Activated naive CD8-positive, alpha-beta T cell (primary cell): ENCODE results near the gene MCUR1.
"Not testable (repeated sequence)": the region's sequence is repeated elsewhere in the genome, so short reads cannot be mapped to it uniquely, and the experiment has no call there.

Source experiments
- H3K27ac Mint-ChIP-seq: one replicate; pipeline ENCODE4 v1.8.0; 2021; ENCODE audit warnings: mixed read lengths
- H3K27me3 Mint-ChIP-seq: one replicate; pipeline ENCODE4 v1.8.0; 2021; ENCODE audit warnings: mixed read lengths
- H3K36me3 Mint-ChIP-seq: one replicate; pipeline ENCODE4 v1.8.0; 2021; ENCODE audit warnings: mixed read lengths
- H3K4me1 Mint-ChIP-seq: one replicate; pipeline ENCODE4 v1.8.0; 2021; ENCODE audit warnings: low read depth, mixed read lengths
- H3K4me3 Mint-ChIP-seq: one replicate; pipeline ENCODE4 v1.8.0; 2021; ENCODE audit warnings: mild to moderate bottlenecking, mixed read lengths
- H3K9me3 Mint-ChIP-seq: one replicate; pipeline ENCODE4 v1.8.0; 2021; ENCODE audit warnings: low read depth, mixed read lengths

MCUR1 gene

GRCh38 chr6:13811627-13812358 is 2.6 kb downstream of the MCUR1 start:
- Mint-ChIP-seq H3K36me3 (no peaks in the 10 kb centered on the region), H3K4me1 (peaks cover 31% of the 10 kb centered on the region), H3K27me3 (no peaks in the 10 kb centered on the region), H3K27ac (peak overlapping the region; percentile 19), H3K9me3 (no peaks in the 10 kb centered on the region), H3K4me3 (peak overlapping the region; percentile 92)

- Mint-ChIP-seq H3K36me3 (no peaks in the 10 kb centered on the region), H3K9me3 (no peaks in the 10 kb centered on the region), H3K27ac (peak overlapping the region; percentile 16), H3K4me1 (peaks cover 31% of the 10 kb centered on the region), H3K27me3 (no peaks in the 10 kb centered on the region), H3K4me3 (no peak overlapping the region)
Observed at GRCh38 chr6:13810688-13811446, 3.5 kb downstream of the MCUR1 start.

- Mint-ChIP-seq H3K27me3 (no peaks in the 10 kb centered on the region), H3K36me3 (no peaks in the 10 kb centered on the region), H3K27ac (no peak overlapping the region), H3K4me3 (no peak overlapping the region), H3K4me1 (peaks cover 26% of the 10 kb centered on the region), H3K9me3 (no peaks in the 10 kb centered on the region)
Observed at GRCh38 chr6:13808801-13809200, 5.6 kb downstream of the MCUR1 start.

- Mint-ChIP-seq H3K36me3 (no peaks in the 10 kb centered on the region), H3K4me3 (no peak overlapping the region), H3K27ac (no peak overlapping the region), H3K9me3 (no peaks in the 10 kb centered on the region), H3K4me1 (peaks cover 19% of the 10 kb centered on the region), H3K27me3 (no peaks in the 10 kb centered on the region)
Observed at GRCh38 chr6:13807696-13808095, 6.7 kb downstream of the MCUR1 start.

- Mint-ChIP-seq H3K36me3 (peaks cover 2% of the 10 kb centered on the region), H3K27me3 (no peaks in the 10 kb centered on the region), H3K27ac (no peak overlapping the region), H3K4me1 (no peaks in the 10 kb centered on the region), H3K4me3 (no peak overlapping the region), H3K9me3 (no peaks in the 10 kb centered on the region)
Observed at GRCh38 chr6:13803581-13803980, 10.8 kb downstream of the MCUR1 start.

GRCh38 chr6:13800615-13801014 is 13.7 kb downstream of the MCUR1 start:
- H3K27me3 Mint-ChIP-seq: no peaks in the 10 kb centered on the region
- H3K9me3 Mint-ChIP-seq: no peaks in the 10 kb centered on the region
- no peak overlapping the region for H3K4me3 Mint-ChIP-seq
- peaks cover 2% of the 10 kb centered on the region for H3K36me3 Mint-ChIP-seq
- H3K4me1 Mint-ChIP-seq: no peaks in the 10 kb centered on the region
- H3K27ac Mint-ChIP-seq: no peak overlapping the region

- H3K36me3 Mint-ChIP-seq: peaks cover 4% of the 10 kb centered on the region
- no peak overlapping the region for H3K27ac Mint-ChIP-seq
Observed at GRCh38 chr6:13796781-13797180, 17.6 kb downstream of the MCUR1 start.

GRCh38 chr6:13795041-13795750 is 19.2 kb downstream of the MCUR1 start:
- no peak overlapping the region for H3K27ac Mint-ChIP-seq
- peaks cover 7% of the 10 kb centered on the region for H3K4me1 Mint-ChIP-seq
- H3K4me3 Mint-ChIP-seq: no peak overlapping the region

More at GRCh38 chr6:13796781-13797180, 17.6 kb downstream of the MCUR1 start:
- Mint-ChIP-seq H3K4me3 (no peak overlapping the region), H3K9me3 (no peaks in the 10 kb centered on the region), H3K4me1 (peaks cover 7% of the 10 kb centered on the region), H3K27me3 (no peaks in the 10 kb centered on the region)

GRCh38 chr6:13794184-13794583 is 20.2 kb downstream of the MCUR1 start:
- no peaks in the 10 kb centered on the region for H3K9me3 Mint-ChIP-seq
- no peak overlapping the region for H3K4me3 Mint-ChIP-seq
- H3K27ac Mint-ChIP-seq: no peak overlapping the region
- peaks cover 4% of the 10 kb centered on the region for H3K36me3 Mint-ChIP-seq
- peaks cover 7% of the 10 kb centered on the region for H3K4me1 Mint-ChIP-seq
- H3K27me3 Mint-ChIP-seq: no peaks in the 10 kb centered on the region

More at GRCh38 chr6:13795041-13795750, 19.2 kb downstream of the MCUR1 start:
- Mint-ChIP-seq H3K27me3 (no peaks in the 10 kb centered on the region), H3K36me3 (peaks cover 2% of the 10 kb centered on the region), H3K9me3 (no peaks in the 10 kb centered on the region)

GRCh38 chr6:13789746-13790145 is 24.6 kb downstream of the MCUR1 start:
- Mint-ChIP-seq H3K27ac (no peak overlapping the region), H3K27me3 (no peaks in the 10 kb centered on the region), H3K4me1 (peaks cover 9% of the 10 kb centered on the region), H3K36me3 (peaks cover 6% of the 10 kb centered on the region), H3K9me3 (no peaks in the 10 kb centered on the region), H3K4me3 (no peak overlapping the region)

- peak overlapping the region; percentile 41 for H3K27ac Mint-ChIP-seq
- no peaks in the 10 kb centered on the region for H3K9me3 Mint-ChIP-seq
- no peak overlapping the region for H3K4me3 Mint-ChIP-seq
- no peaks in the 10 kb centered on the region for H3K27me3 Mint-ChIP-seq
- H3K4me1 Mint-ChIP-seq: peaks cover 8% of the 10 kb centered on the region
- H3K36me3 Mint-ChIP-seq: peaks cover 6% of the 10 kb centered on the region
Observed at GRCh38 chr6:13788820-13789219, 25.5 kb downstream of the MCUR1 start.

- H3K9me3 Mint-ChIP-seq: no peaks in the 10 kb centered on the region
- H3K4me3 Mint-ChIP-seq: no peak overlapping the region
- H3K36me3 Mint-ChIP-seq: peaks cover 7% of the 10 kb centered on the region
- no peaks in the 10 kb centered on the region for H3K27me3 Mint-ChIP-seq
- H3K4me1 Mint-ChIP-seq: peaks cover 8% of the 10 kb centered on the region
- H3K27ac Mint-ChIP-seq: peak overlapping the region; percentile 68
Observed at GRCh38 chr6:13787137-13787536, 27.2 kb downstream of the MCUR1 start.

- not testable (repeated sequence) for H3K9me3 Mint-ChIP-seq, H3K27ac Mint-ChIP-seq, H3K27me3 Mint-ChIP-seq, H3K36me3 Mint-ChIP-seq, H3K4me1 Mint-ChIP-seq, H3K4me3 Mint-ChIP-seq
Observed at GRCh38 chr6:13780162-13780561, 34.2 kb downstream of the MCUR1 start.

GRCh38 chr6:13778028-13778427 is 36.3 kb downstream of the MCUR1 start:
- Mint-ChIP-seq H3K4me1 (no peaks in the 10 kb centered on the region), H3K27ac (no peak overlapping the region), H3K4me3 (no peak overlapping the region), H3K27me3 (no peaks in the 10 kb centered on the region), H3K9me3 (no peaks in the 10 kb centered on the region), H3K36me3 (no peaks in the 10 kb centered on the region)

GRCh38 chr6:13776602-13777001 is 37.8 kb downstream of the MCUR1 start:
- Mint-ChIP-seq H3K9me3 (no peaks in the 10 kb centered on the region), H3K4me3 (no peak overlapping the region), H3K4me1 (no peaks in the 10 kb centered on the region), H3K27ac (no peak overlapping the region), H3K36me3 (no peaks in the 10 kb centered on the region), H3K27me3 (no peaks in the 10 kb centered on the region)
